GM23248 (cell line): ENCODE measurements around the gene TP53I3.

Experiments
- EZH2 ChIP-seq: fragments of 200-600 bp; sonication (generic); IDR thresholded peaks from 2 replicates; pipeline ENCODE4 v1.6.1; 2018; ENCODE audit warnings: antibody characterized with exemption, mild to moderate bottlenecking; ENCODE audit not compliant: insufficient read depth, poor library complexity, severe bottlenecking
- EZH2phosphoT487 ChIP-seq: fragments of 200-600 bp; sonication (generic); IDR thresholded peaks from 2 replicates; pipeline ENCODE4 v1.6.1; 2018; ENCODE audit warnings: antibody characterized with exemption, moderate library complexity, mild to moderate bottlenecking, low read depth; ENCODE audit not compliant: insufficient read depth

GRCh38 chr2:24065341-24065740 lies 19.3 kb downstream of the TP53I3 start:
- no peak for TF ChIP-seq EZH2
- no peak for TF ChIP-seq EZH2phosphoT487
